KMS-11 (cell line): ENCODE measurements around the gene NINJ1.

Source experiments
- H2AFZ ChIP-seq: fragments of 200-600 bp; sonication (generic); 2 replicates; pipeline ENCODE4 v1.6.1; 2016; ENCODE audit warnings: antibody characterized with exemption, mixed run types, low read depth
- H3K27ac ChIP-seq: fragments of 200-600 bp; sonication (generic); 2 replicates; pipeline ENCODE4 v1.6.1; 2016; ENCODE audit warnings: mild to moderate bottlenecking, mixed run types
- H3K27me3 ChIP-seq: fragments of 200-600 bp; sonication (generic); 2 replicates; pipeline ENCODE4 v1.6.1; 2017; ENCODE audit warnings: mild to moderate bottlenecking, low read depth, mixed run types, moderate library complexity; ENCODE audit not compliant: insufficient read depth
- H3K36me3 ChIP-seq: fragments of 200-600 bp; sonication (generic); 2 replicates; pipeline ENCODE4 v1.6.1; 2017; ENCODE audit warnings: mild to moderate bottlenecking, mixed run types; ENCODE audit not compliant: insufficient read depth
- H3K4me1 ChIP-seq: fragments of 200-600 bp; sonication (generic); 2 replicates; pipeline ENCODE4 v1.6.1; 2016; ENCODE audit warnings: mild to moderate bottlenecking, low read depth, mixed run types; ENCODE audit not compliant: poor library complexity, severe bottlenecking
- H3K4me2 ChIP-seq: fragments of 200-600 bp; sonication (generic); 2 replicates; pipeline ENCODE4 v1.7.0; 2016; ENCODE audit warnings: mild to moderate bottlenecking, mixed run types
- H3K4me3 ChIP-seq: fragments of 200-600 bp; sonication (generic); IDR thresholded peaks from 2 replicates; pipeline ENCODE4 v1.6.1; 2017; ENCODE audit warnings: low read depth, low read length, mixed read lengths; ENCODE audit not compliant: insufficient read depth
- H3K79me2 ChIP-seq: fragments of 200-600 bp; sonication (generic); 2 replicates; pipeline ENCODE4 v1.6.1; 2016; ENCODE audit warnings: low read depth, mixed run types; ENCODE audit not compliant: insufficient read depth
- H3K9ac ChIP-seq: fragments of 200-600 bp; sonication (generic); 2 replicates; pipeline ENCODE4 v1.6.1; 2016; ENCODE audit warnings: mild to moderate bottlenecking, mixed run types
- H4K20me1 ChIP-seq: fragments of 200-600 bp; sonication (generic); 2 replicates; pipeline ENCODE4 v1.6.1; 2016; ENCODE audit warnings: mild to moderate bottlenecking, mixed run types; ENCODE audit not compliant: insufficient read depth
- CTCF ChIP-seq: fragments of 200-600 bp; sonication (generic); conservative IDR thresholded peaks from 2 replicates; pipeline ENCODE4 v1.6.1; 2017; ENCODE audit warnings: low read depth, mild to moderate bottlenecking, antibody characterized with exemption, low read length, moderate library complexity, mixed read lengths

Gene NINJ1

GRCh38 chr9:93169444-93169843 is 35.4 kb upstream of the NINJ1 start:
- Histone ChIP-seq H3K4me3 (no peak overlapping the region), H3K4me1 (no peaks in the 10 kb centered on the region), H3K27ac (no peak overlapping the region), H3K9ac (no peak overlapping the region), H3K4me2 (no peak overlapping the region), H3K27me3 (no peaks in the 10 kb centered on the region), H2AFZ (no peak overlapping the region), H3K36me3 (no peaks in the 10 kb centered on the region), H4K20me1 (no peaks in the 10 kb centered on the region), H3K79me2 (no peaks in the 10 kb centered on the region)
- TF ChIP-seq CTCF = no peak

- no peaks in the 10 kb centered on the region for H3K36me3 ChIP-seq
- no peak overlapping the region for H3K4me2 ChIP-seq
- no peaks in the 10 kb centered on the region for H3K4me1 ChIP-seq
- H3K79me2 ChIP-seq = no peaks in the 10 kb centered on the region
- no peaks in the 10 kb centered on the region for H3K27me3 ChIP-seq
- no peak overlapping the region for H3K4me3 ChIP-seq
- H4K20me1 ChIP-seq = no peaks in the 10 kb centered on the region
- H3K9ac ChIP-seq = no peak overlapping the region
- H3K27ac ChIP-seq = no peak overlapping the region
- no peak overlapping the region for H2AFZ ChIP-seq
- no peak for TF ChIP-seq CTCF
Observed at GRCh38 chr9:93168581-93168980, 34.5 kb upstream of the NINJ1 start.

- Histone ChIP-seq H3K27me3 (no peaks in the 10 kb centered on the region), H3K9ac (no peak overlapping the region), H2AFZ (no peak overlapping the region), H3K4me3 (no peak overlapping the region), H3K4me1 (no peaks in the 10 kb centered on the region), H3K27ac (no peak overlapping the region), H3K36me3 (no peaks in the 10 kb centered on the region), H4K20me1 (no peaks in the 10 kb centered on the region), H3K4me2 (no peak overlapping the region), H3K79me2 (no peaks in the 10 kb centered on the region)
- no peak for TF ChIP-seq CTCF
Observed at GRCh38 chr9:93167838-93168237, 33.8 kb upstream of the NINJ1 start.

- Histone ChIP-seq H3K4me3 (no peak overlapping the region), H2AFZ (no peak overlapping the region), H3K27me3 (no peaks in the 10 kb centered on the region), H4K20me1 (no peaks in the 10 kb centered on the region), H3K27ac (no peak overlapping the region), H3K36me3 (no peaks in the 10 kb centered on the region), H3K4me2 (no peak overlapping the region), H3K79me2 (no peaks in the 10 kb centered on the region), H3K4me1 (no peaks in the 10 kb centered on the region), H3K9ac (no peak overlapping the region)
- TF ChIP-seq CTCF = no peak
Observed at GRCh38 chr9:93167185-93167584, 33.1 kb upstream of the NINJ1 start.

GRCh38 chr9:93166699-93167098 is 32.6 kb upstream of the NINJ1 start:
- Histone ChIP-seq H3K27me3 (no peaks in the 10 kb centered on the region), H4K20me1 (no peaks in the 10 kb centered on the region), H3K27ac (no peak overlapping the region), H3K4me3 (no peak overlapping the region), H3K4me1 (no peaks in the 10 kb centered on the region), H3K79me2 (no peaks in the 10 kb centered on the region), H2AFZ (no peak overlapping the region), H3K9ac (no peak overlapping the region), H3K4me2 (no peak overlapping the region), H3K36me3 (no peaks in the 10 kb centered on the region)
- no peak for TF ChIP-seq CTCF
